ENCODE data around the gene RXFP4.
A peak's percentile ranks its signal among the peaks of the same experiment; 100 is the strongest.

The RXFP4 gene

DNA sequence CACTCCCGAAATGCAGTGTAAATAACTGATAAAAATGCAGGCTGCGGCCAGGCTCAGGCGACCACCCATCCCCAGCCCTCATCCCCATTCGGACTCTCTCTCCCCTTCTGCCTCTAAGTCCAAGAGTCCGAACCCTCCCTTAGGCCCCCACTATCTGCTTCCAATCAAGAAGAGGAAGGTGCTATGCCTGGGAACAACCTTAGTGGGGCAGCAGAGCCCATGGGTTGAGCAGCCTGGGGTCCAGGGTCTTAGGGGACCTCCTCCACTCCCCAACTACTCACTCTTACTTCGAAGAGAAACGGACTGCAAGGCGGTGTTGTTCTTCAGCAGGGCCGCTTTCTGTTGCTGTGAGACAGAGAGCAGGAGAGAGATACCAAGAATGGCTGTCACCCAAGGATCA is 24.7 kb downstream of the RXFP4 start:
- TF ChIP-seq, protein P1, sequence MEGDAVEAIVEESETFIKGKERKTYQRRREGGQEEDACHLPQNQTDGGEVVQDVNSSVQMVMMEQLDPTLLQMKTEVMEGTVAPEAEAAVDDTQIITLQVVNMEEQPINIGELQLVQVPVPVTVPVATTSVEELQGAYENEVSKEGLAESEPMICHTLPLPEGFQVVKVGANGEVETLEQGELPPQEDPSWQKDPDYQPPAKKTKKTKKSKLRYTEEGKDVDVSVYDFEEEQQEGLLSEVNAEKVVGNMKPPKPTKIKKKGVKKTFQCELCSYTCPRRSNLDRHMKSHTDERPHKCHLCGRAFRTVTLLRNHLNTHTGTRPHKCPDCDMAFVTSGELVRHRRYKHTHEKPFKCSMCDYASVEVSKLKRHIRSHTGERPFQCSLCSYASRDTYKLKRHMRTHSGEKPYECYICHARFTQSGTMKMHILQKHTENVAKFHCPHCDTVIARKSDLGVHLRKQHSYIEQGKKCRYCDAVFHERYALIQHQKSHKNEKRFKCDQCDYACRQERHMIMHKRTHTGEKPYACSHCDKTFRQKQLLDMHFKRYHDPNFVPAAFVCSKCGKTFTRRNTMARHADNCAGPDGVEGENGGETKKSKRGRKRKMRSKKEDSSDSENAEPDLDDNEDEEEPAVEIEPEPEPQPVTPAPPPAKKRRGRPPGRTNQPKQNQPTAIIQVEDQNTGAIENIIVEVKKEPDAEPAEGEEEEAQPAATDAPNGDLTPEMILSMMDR (IDR thresholded peaks at IDR 0.05; ENCODE audit: control insufficient read depth, insufficient read depth, low read depth, low read length, missing control alignments) = peak; percentile 15
- DNase-seq (ENCODE audit: low read depth) = no peak
- H3K4me3 ChIP-seq (ENCODE audit: control insufficient read depth, low read depth, low read length) = no peak overlapping the region

- DNase-seq (ENCODE audit: low read depth) = no peak
- TF ChIP-seq, protein P1 (IDR thresholded peaks at IDR 0.05; ENCODE audit: control insufficient read depth, insufficient read depth, low read depth, low read length, missing control alignments) = no peak
- H3K4me3 ChIP-seq (ENCODE audit: control insufficient read depth, low read depth, low read length) = no peak overlapping the region
Measured at GRCh38 chr1:155966750-155967149, 25.3 kb downstream of the RXFP4 start.

DNA sequence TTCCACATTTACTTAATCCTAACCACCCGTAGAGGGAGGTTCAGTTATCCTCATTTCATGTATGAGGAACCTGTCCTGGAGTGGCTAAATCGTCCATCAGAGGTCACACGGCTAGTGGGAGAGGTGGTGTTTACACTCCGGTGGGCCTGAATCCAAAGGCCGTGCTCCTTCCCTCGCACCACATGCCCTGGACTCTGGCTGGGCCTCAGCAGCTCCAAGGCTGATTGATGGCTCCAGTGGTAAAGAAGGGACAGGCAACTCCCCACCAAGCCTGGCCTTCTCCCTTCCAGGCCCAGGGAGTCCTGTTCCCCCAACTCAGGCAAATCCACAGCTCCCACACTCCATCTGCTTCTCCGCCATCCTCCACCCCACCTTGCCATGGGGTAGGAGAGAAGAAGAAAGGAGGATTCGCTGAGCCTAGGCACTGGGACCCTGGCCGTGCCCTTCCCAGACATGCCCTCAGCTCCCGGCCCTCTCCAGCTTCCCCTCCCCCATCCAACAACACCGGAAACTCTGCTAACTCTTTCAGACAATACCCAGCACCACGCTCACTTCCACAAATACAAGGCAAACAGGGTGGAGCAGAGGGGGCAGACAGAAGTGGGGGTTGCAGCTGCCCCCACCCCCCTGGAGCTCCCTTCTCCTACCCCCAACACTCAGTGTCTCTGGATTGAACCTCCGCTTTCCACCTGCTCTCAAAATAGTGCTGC is 26.1 kb downstream of the RXFP4 start:
- DNase-seq (ENCODE audit: low read depth) = no peak
- no peak overlapping the region for H3K4me3 ChIP-seq (ENCODE audit: control insufficient read depth, low read depth, low read length)
- TF ChIP-seq, protein P1 (IDR thresholded peaks at IDR 0.05; ENCODE audit: control insufficient read depth, insufficient read depth, low read depth, low read length, missing control alignments) = no peak

GRCh38 chr1:155968051-155968400 is 26.6 kb downstream of the RXFP4 start:
- DNase-seq (ENCODE audit: low read depth) = no peak
- TF ChIP-seq, protein P1 (IDR thresholded peaks at IDR 0.05; ENCODE audit: control insufficient read depth, insufficient read depth, low read depth, low read length, missing control alignments) = no peak
- H3K4me3 ChIP-seq (ENCODE audit: control insufficient read depth, low read depth, low read length) = no peak overlapping the region

DNA sequence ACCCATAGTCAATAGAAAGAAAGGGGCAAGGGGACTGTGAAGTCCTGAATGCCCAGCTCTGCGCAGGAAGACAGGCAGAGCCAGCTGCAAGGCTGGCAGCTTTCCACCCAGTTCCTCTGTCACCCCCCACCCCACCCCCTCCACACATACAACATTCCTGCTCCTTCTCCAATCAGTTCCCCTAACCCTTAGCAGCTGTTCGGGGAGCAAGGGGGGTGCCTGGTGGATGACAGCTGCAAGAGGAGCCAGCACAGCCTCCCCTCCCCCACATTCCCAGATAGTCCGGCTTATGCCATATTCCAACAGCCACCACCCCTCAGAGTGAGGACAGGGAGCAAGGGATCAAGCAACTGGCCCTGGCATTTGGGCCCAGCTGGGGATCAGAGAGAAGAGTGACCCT is 27.2 kb downstream of the RXFP4 start:
- TF ChIP-seq, protein P1 (IDR thresholded peaks at IDR 0.05; ENCODE audit: control insufficient read depth, insufficient read depth, low read depth, low read length, missing control alignments) = no peak
- DNase-seq (ENCODE audit: low read depth) = no peak
- no peak overlapping the region for H3K4me3 ChIP-seq (ENCODE audit: control insufficient read depth, low read depth, low read length)

DNA sequence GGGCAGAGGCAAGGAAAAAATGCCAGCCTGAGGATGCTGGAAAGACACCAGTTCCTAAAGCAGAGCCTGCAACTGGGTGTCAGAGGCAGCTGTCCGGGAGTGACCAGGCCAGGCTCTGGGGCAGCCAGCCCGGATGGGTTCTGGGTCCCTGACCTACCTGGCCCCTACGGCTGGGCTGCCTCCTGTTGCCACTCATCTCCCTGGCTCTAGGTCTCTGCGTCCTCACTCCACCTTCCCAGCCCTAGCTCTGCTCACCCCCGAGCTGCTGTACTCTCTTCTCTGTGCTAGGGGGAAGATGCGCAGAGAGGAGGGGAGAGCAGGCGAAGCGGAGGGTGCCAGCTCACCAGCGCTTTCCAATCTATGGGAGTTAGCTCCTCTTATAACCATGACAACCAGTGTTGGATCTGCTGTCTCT is 27.9 kb downstream of the RXFP4 start:
- DNase-seq (ENCODE audit: low read depth) = no peak
- TF ChIP-seq, protein P1 (IDR thresholded peaks at IDR 0.05; ENCODE audit: control insufficient read depth, insufficient read depth, low read depth, low read length, missing control alignments) = no peak
- H3K4me3 ChIP-seq (ENCODE audit: control insufficient read depth, low read depth, low read length) = no peak overlapping the region

Measured in AG09309 (cell line).